HepG2 (cell line): ENCODE data around the gene SEC16A. TPM values are rescaled to one million over a fixed set of nuclear protein-coding genes. Genes with fewer than 3 reads are reported as not detected.

Source experiments
- ATAC-seq: fragments of 200-7000 bp; cut with Tn5 transposase; 3 replicates; pipeline ENCODE4 v1.9.1; 2020; ENCODE audit warnings: mild to moderate bottlenecking, moderate library complexity
- BruUV-seq: library from RNA; stranded (reverse); fragments of 400-500 nt; replicated peaks from 2 replicates; lab custom pipeline; 2021; lab: Mats Ljungman, UMichigan
- CTCF ChIA-PET: fragments of 300-600 bp; formaldehyde crosslinking; extraction: SDS; loops from one replicate; lab custom pipeline; 2021; ENCODE audit warnings: low total read pairs, inconsistent platforms, low intra/inter-chr PET ratio; lab: Yijun Ruan, JAX
- POLR2A ChIA-PET: fragments of 350-600 bp; sonication (Branson Sonifier 250); formaldehyde crosslinking; loops from one replicate; lab custom pipeline; 2020; ENCODE audit warnings: antibody characterized with exemption, inconsistent platforms; lab: Yijun Ruan, JAX
- DNase-seq: peaks from one replicate; pipeline ENCODE4 v3.0.0-alpha.2; 2015; ENCODE audit warnings: low spot score
- FAIRE-seq: peaks from 3 replicates; lab custom pipeline; 2011; peaks lifted over from hg19 to GRCh38; lab: Jason Lieb, UNC
- H2AFZ ChIP-seq: one replicate; pipeline ENCODE4 v1.6.1; 2011; ENCODE audit warnings: low read length, inconsistent platforms
- H3K27ac ChIP-seq: fragments of 300-600 bp; 3 replicates; pipeline ENCODE4 v1.8.0; 2011; ENCODE audit warnings: mixed run types, mild to moderate bottlenecking, mixed read lengths, low read length, inconsistent platforms; ENCODE audit not compliant: insufficient read depth; ENCODE audit errors: extremely low read length
- H3K27me3 ChIP-seq, 2 experiments: fragments of 200-600 bp in 1 of 2; 2 replicates in 1 of 2; 3 replicates in 1 of 2; pipeline versions ENCODE4 v1.6.0 to v1.8.0; 2011; ENCODE audit warnings: low read length in 2 of 2, mild to moderate bottlenecking in 2 of 2, moderate library complexity in 2 of 2, inconsistent platforms in 1 of 2; ENCODE audit not compliant: insufficient read depth in 2 of 2, control insufficient read depth in 1 of 2
- H3K36me3 ChIP-seq, 2 experiments: fragments of 200-600 bp in 1 of 2; replicated peaks in 1 of 2; 2 replicates in 1 of 2; 3 replicates in 1 of 2; pipeline versions ENCODE4 v1.5.1 to v1.8.0; 2011; ENCODE audit warnings: low read length in 2 of 2, inconsistent platforms in 1 of 2; ENCODE audit not compliant: insufficient read depth in 2 of 2, control insufficient read depth in 1 of 2
- H3K4me1 ChIP-seq: 2 replicates; pipeline ENCODE4 v1.5.1; 2012; ENCODE audit warnings: low read length, inconsistent platforms; ENCODE audit not compliant: insufficient read depth
- H3K4me2 ChIP-seq: 2 replicates; pipeline ENCODE4 v1.6.0; 2011; ENCODE audit warnings: low read depth, low read length, inconsistent platforms
- H3K4me3 ChIP-seq, 3 experiments: fragments of 200-600 bp in 1 of 3; sonication (generic), shearing (Covaris generic) in 1 of 3; replicated peaks in 1 of 3; 2 replicates each; pipeline ENCODE4 v1.5.1; 2011 to 2016; ENCODE audit warnings: low read length in 3 of 3, inconsistent platforms in 2 of 3, low read depth in 2 of 3, mild to moderate bottlenecking in 2 of 3, control low read depth in 1 of 3, mixed read lengths in 1 of 3; ENCODE audit not compliant: insufficient read depth in 1 of 3
- H3K79me2 ChIP-seq: one replicate; pipeline ENCODE4 v1.6.1; 2011; ENCODE audit warnings: low read length, inconsistent platforms; ENCODE audit not compliant: insufficient read depth
- H3K9ac ChIP-seq: 2 replicates; pipeline ENCODE4 v1.6.0; 2011; ENCODE audit warnings: mild to moderate bottlenecking, low read depth, low read length, inconsistent platforms; ENCODE audit not compliant: insufficient read depth
- H3K9me3 ChIP-seq: 2 replicates; pipeline ENCODE4 v1.5.1; 2012; ENCODE audit warnings: mild to moderate bottlenecking, low read length
- H4K20me1 ChIP-seq: 2 replicates; pipeline ENCODE4 v1.6.0; 2011; ENCODE audit warnings: inconsistent platforms, mild to moderate bottlenecking, low read length, moderate library complexity; ENCODE audit not compliant: insufficient read depth
- ARNT2 ChIP-seq: sonication (generic); formaldehyde crosslinking; IDR thresholded peaks from 2 replicates; pipeline ENCODE4 v1.8.0; 2022; ENCODE audit warnings: mild to moderate bottlenecking, low read depth, missing genetic modification reagents, moderate library complexity
- CBX1 ChIP-seq: IDR thresholded peaks from one replicate; pipeline ENCODE4 v1.6.1; 2016; ENCODE audit warnings: antibody characterized with exemption, low read depth
- CC2D1A ChIP-seq: sonication (generic); formaldehyde crosslinking; IDR thresholded peaks from 2 replicates; pipeline ENCODE4 v1.8.1; 2023; ENCODE audit warnings: mild to moderate bottlenecking, missing genetic modification reagents
- E2F2 ChIP-seq: sonication (generic); formaldehyde crosslinking; IDR thresholded peaks from 2 replicates; pipeline ENCODE4 v1.4.0; 2020; ENCODE audit warnings: missing genetic modification reagents, borderline replicate concordance
- KLF9 ChIP-seq: IDR thresholded peaks from 2 replicates; pipeline ENCODE4 v1.6.1; 2016; ENCODE audit warnings: low read depth
- MXD1 ChIP-seq: sonication (generic); formaldehyde crosslinking; IDR thresholded peaks from 2 replicates; pipeline ENCODE4 v1.4.0; 2020; ENCODE audit warnings: mild to moderate bottlenecking, missing genetic modification reagents
- RXRA ChIP-seq: sonication (generic); formaldehyde crosslinking; IDR thresholded peaks from 2 replicates; pipeline ENCODE4 v1.5.1; 2020; ENCODE audit warnings: missing genetic modification reagents
- SRF ChIP-seq: IDR thresholded peaks from 2 replicates; pipeline ENCODE4 v1.6.1; 2011; ENCODE audit warnings: mild to moderate bottlenecking, low read depth, low read length, moderate library complexity
- ZBTB14 ChIP-seq: sonication (generic); formaldehyde crosslinking; IDR thresholded peaks from 2 replicates; pipeline ENCODE4 v1.4.0; 2020; ENCODE audit warnings: missing genetic modification reagents
- ZFP62 ChIP-seq: sonication (generic); formaldehyde crosslinking; IDR thresholded peaks from 2 replicates; pipeline ENCODE4 v1.4.0; 2020; ENCODE audit warnings: missing genetic modification reagents
- ZNF24 ChIP-seq: fragments of 450-650 bp; IDR thresholded peaks from 2 replicates; pipeline ENCODE4 v1.6.1; 2017; ENCODE audit warnings: antibody characterized with exemption, mild to moderate bottlenecking
- ZNF576 ChIP-seq: sonication (generic); formaldehyde crosslinking; IDR thresholded peaks from 2 replicates; pipeline ENCODE4 v1.4.0; 2020; ENCODE audit warnings: mild to moderate bottlenecking, missing genetic modification reagents
- ZNF839 ChIP-seq: sonication (generic); formaldehyde crosslinking; IDR thresholded peaks from 2 replicates; pipeline ENCODE4 v1.4.0; 2020; ENCODE audit warnings: missing genetic modification reagents, mild to moderate bottlenecking, borderline replicate concordance
- WGBS: methylation state at CpG from one replicate; pipeline ENCODE4 v1.1.6; 2017; ENCODE audit warnings: low lambda C conversion rate; 5-methylcytosine and 5-hydroxymethylcytosine counted together
- in situ Hi-C: cut with HindIII; loops from 2 replicates; pipeline ENCODE4 v1.10.0; 2017; ENCODE audit warnings: low pct_unique_long_range_greater_than_20kb; ENCODE audit not compliant: extremely low pct_ligation_motif_present
- intact Hi-C: fragments of 100-400 bp; cut with micrococcal nuclease; formaldehyde crosslinking; loops from one replicate; pipeline ENCODE4 v1.10.0; 2022; ENCODE audit not compliant: unreplicated experiment
- polyA plus RNA-seq, 8 experiments: library from polyadenylated mRNA; depleted of rRNA in 3 of 8; stranded (reverse) in 7 of 8; unstranded in 1 of 8; fragments of >200 nt; fragmentation: Illumina TruSeq in 4 of 8; extraction: Trizol in 4 of 8; gene quantifications; 2 replicates each; pipeline versions ENCODE4 v1.2.1 to v1.2.3, GENCODE V29; 2011 to 2016; ENCODE audit warnings: low read depth in 4 of 8, missing spikeins in 1 of 8, mixed read lengths in 1 of 8; ENCODE audit not compliant: insufficient read depth in 1 of 8
- total RNA-seq, 5 experiments: library from RNA; depleted of rRNA; stranded (reverse); fragments of >200 nt; fragmentation: Illumina TruSeq; extraction: Trizol; gene quantifications; 2 replicates each; pipeline ENCODE4 v1.2.3, GENCODE V29; 2016; ENCODE audit warnings: low read depth in 1 of 5

The SEC16A gene
- total and polyA plus RNA-seq, 2 of the 13 experiments (the other 11 are each of a cell fraction or from before 2014, with no cell fraction given), result 15.9 to 18.9 TPM

- H3K36me3 ChIP-seq, result peaks cover 19 to 35% of the 10 kb centered on the region in 2 experiments; a peak in 4 of 5 replicates
- WGBS, result no CpG with 5 or more reads among the region's 71 CpGs
- BruUV-seq, result no TSS peak
- H3K9ac ChIP-seq, result peak within 1 kb of the TSS; percentile 83
- intact Hi-C loops (loop anchor here (1.0 kb wide), 1 partner anchor 61 kb away; no protein-coding TSS in a partner anchor), in situ Hi-C loops (no loop called here)
- FAIRE-seq, result no peak
- peak within 1 kb of the TSS; percentile 53 for H3K27ac ChIP-seq
- H2AFZ ChIP-seq, result no peak within 1 kb of the TSS
- H3K27me3 ChIP-seq, result no peaks in the 10 kb centered on the region
- ChIA-PET CTCF (interaction anchor here (1.2 to 2.0 kb wide), 3 partner anchors 55 to 88 kb away, joined by 6 to 15 read pairs (median 12); no protein-coding TSS in a partner anchor), POLR2A (interaction anchor here (0.5 to 1.6 kb wide), 7 partner anchors 9 to 219 kb away, joined by 3 to 6 read pairs (median 3); partner anchors contain the start of gene DNLZ)
- H3K4me1 ChIP-seq, result peaks cover 20% of the 10 kb centered on the region
- peak within 1 kb of the TSS; percentile 78 to 98 (median 97) for H3K4me3 ChIP-seq
- peak within 1 kb of the TSS; percentile 88 for H3K4me2 ChIP-seq
- peaks cover 21% of the 10 kb centered on the region for H3K79me2 ChIP-seq
- no peaks in the 10 kb centered on the region for H3K9me3 ChIP-seq
- DNase-seq, result peak; percentile 77
- ATAC-seq, result peak; percentile 91
- no peaks in the 10 kb centered on the region for H4K20me1 ChIP-seq
- TF ChIP-seq ZNF24, result no peak
- TF ChIP-seq ARNT2 (CRISPR knock-in tag), result peak; percentile 67; the same call in 1 of the 2 replicates
- no peak for TF ChIP-seq ZNF839 (CRISPR knock-in tag)
- TF ChIP-seq ZBTB14 (CRISPR knock-in tag), result peak; percentile 69
- TF ChIP-seq MXD1 (CRISPR knock-in tag), result 0 out of 2 replicates have a peak, but pooled peaks have one; percentile 51
- no peak for TF ChIP-seq CC2D1A (CRISPR knock-in tag)
- TF ChIP-seq SRF, result no peak
- TF ChIP-seq E2F2, result peak; percentile 29; the same call in 1 of the 2 replicates
- TF ChIP-seq RXRA (CRISPR knock-in tag), result 0 out of 2 replicates have a peak, but pooled peaks have one; percentile 12
- no peak for TF ChIP-seq ZNF576 (CRISPR knock-in tag)
- no peak for TF ChIP-seq CBX1
- no peak for TF ChIP-seq KLF9
- 0 out of 2 replicates have a peak, but pooled peaks have one; percentile 13 for TF ChIP-seq ZFP62 (CRISPR knock-in tag)
Measured at GRCh38 chr9:136400038-136400834, 82.6 kb downstream of the SEC16A start, which contains the start of gene SNAPC4. TSS of gene SNAPC4 (minus strand) at chr9:136400170. CDS start at chr9:136398428, 1,742 bp downstream.
